HUES48 (cell line): ENCODE measurements around the gene C14orf132.
A peak's percentile ranks its signal among the peaks of the same experiment; 100 is the strongest.
"Not testable (repeated sequence)": the region's sequence is repeated elsewhere in the genome, so short reads cannot be mapped to it uniquely, and the experiment has no call there.

ENCODE experiments used
- H3K27ac ChIP-seq: one replicate; pipeline ENCODE4 v1.7.0; 2013; ENCODE audit warnings: low read depth, low read length, inconsistent platforms
- H3K27me3 ChIP-seq: 2 replicates; pipeline ENCODE4 v1.6.1; 2013; ENCODE audit warnings: mild to moderate bottlenecking, low read length; ENCODE audit not compliant: control insufficient read depth, insufficient read depth
- H3K36me3 ChIP-seq: 2 replicates; pipeline ENCODE4 v1.6.1; 2013; ENCODE audit warnings: low read length; ENCODE audit not compliant: control insufficient read depth, insufficient read depth
- H3K4me1 ChIP-seq: 2 replicates; pipeline ENCODE4 v1.6.1; 2013; ENCODE audit warnings: mild to moderate bottlenecking, low read length; ENCODE audit not compliant: control insufficient read depth, insufficient read depth
- H3K4me3 ChIP-seq: 2 replicates; pipeline ENCODE4 v1.5.1; 2013; ENCODE audit warnings: mild to moderate bottlenecking, low read depth, low read length
- H3K9ac ChIP-seq: 2 replicates; pipeline ENCODE4 v1.6.1; 2013; ENCODE audit warnings: mild to moderate bottlenecking, low read depth, low read length, moderate library complexity
- H3K9me3 ChIP-seq: 2 replicates; pipeline ENCODE4 v1.6.1; 2013; ENCODE audit warnings: low read length; ENCODE audit not compliant: control insufficient read depth, insufficient read depth

C14orf132 gene

DNA sequence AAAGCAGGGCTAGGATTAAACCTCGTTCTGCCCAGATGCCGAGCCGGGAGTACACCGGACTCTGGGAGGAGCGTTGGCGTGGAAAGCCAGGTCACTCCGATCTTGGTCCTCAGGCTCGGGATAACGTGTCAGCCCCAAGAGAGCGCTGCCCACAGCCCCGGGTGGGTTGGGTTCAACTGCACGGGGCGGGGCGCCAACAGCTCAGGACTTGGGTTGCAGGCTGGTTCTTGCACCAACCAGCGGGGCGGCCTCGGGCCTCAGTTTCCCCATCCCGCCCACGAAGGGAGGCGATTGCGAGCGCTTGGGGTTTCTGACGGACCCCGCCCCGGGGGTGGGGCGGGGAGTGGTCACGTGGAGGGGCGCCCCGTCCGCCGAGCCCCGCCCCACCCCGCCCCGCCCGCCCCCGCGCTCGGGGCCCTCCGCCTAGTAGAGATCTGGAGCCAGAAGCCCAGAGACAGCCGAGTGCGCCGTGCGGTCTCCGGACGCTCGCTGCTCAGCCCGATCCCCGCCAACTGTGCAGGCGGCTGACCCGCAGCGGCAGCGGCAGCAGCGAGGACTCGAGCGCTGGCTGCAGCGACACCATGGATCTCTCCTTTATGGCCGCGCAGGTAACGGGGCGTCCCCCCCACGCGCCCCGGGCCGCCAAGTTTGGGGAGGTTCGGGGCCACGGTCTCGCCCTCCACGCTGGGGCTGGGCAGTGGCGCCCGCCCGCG lies at the start of gene C14orf132:
Gene C14orf132 (plus strand): TSS at position 443 of the 713 bp plus-strand sequence. CDS start 139 bp downstream, at position 582.
- H3K27ac ChIP-seq, result no peak within 1 kb of the TSS
- peak within 1 kb of the TSS; percentile 76 for H3K4me3 ChIP-seq
- no peaks in the 10 kb centered on the region for H3K9me3 ChIP-seq
- H3K9ac ChIP-seq, result peak within 1 kb of the TSS; percentile 69
- H3K36me3 ChIP-seq, result no peaks in the 10 kb centered on the region
- peaks cover 33% of the 10 kb centered on the region for H3K27me3 ChIP-seq
- H3K4me1 ChIP-seq, result no peaks in the 10 kb centered on the region

DNA sequence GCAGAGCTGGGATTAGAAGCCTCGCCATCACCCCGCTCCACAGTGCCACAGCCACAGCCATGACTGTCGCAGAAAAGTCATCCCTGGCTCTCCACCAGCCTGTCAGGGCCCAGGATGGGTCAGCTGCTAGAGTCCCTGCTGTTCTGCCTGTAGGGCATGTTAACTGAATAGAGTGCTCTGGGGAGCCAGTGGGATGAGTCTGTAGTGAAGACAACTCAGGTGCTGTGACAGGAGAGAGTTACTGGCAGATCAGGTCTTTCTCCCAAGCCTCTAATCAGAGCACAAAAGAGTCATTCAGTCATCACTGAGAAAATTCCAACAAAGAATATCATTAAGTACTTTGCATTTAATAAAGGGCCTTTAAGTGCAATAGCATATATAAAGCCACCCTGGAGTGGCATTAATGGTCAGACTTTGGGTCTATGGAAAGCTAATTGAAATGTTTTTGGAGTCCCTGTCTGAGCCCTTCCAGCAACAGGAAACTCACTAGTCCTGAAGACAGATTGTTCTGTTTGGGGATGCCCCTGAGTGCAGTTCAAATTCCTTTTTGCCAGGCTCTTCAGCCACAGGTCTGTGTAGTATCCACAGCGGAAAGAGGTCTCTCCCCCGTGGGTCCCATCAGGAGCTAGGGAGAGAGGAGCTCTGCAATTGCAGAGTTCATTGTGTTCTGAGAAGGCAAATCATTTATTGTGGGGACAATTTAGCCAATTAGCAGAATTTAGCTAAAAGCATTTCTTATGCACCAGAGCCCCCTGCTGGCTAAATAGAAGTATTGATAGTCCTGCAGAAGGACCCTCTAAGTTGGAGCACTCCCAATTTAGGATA lies 45.2 kb upstream of the C14orf132 start:
- H3K9me3 ChIP-seq, result peaks cover 24% of the 10 kb centered on the region
- peak overlapping the region; percentile 87 for H3K27ac ChIP-seq
- H3K4me1 ChIP-seq, result peaks cover 23% of the 10 kb centered on the region
- H3K4me3 ChIP-seq, result peak overlapping the region; percentile 28
- no peaks in the 10 kb centered on the region for H3K27me3 ChIP-seq
- peak overlapping the region; percentile 57 for H3K9ac ChIP-seq
- no peaks in the 10 kb centered on the region for H3K36me3 ChIP-seq

DNA sequence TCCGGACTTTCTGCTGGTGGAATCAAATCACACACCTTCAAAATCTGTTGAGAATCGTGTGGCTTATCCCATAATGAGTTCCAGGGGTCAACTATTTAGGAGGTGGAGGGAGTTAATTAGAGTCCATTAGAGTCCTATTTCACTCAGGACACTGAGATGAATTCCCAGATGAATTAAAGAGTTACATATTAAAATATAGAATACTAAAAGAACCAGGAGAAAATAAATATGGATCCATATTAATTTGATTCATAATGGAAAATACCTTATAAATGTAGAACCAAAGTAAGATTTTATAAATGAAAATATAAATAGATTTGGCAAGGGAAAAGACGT lies 44.6 kb upstream of the C14orf132 start:
- Histone ChIP-seq H3K4me3 (no peak overlapping the region; the same call in 1 of the 2 replicates), H3K27ac (peak overlapping the region; percentile 87)

DNA sequence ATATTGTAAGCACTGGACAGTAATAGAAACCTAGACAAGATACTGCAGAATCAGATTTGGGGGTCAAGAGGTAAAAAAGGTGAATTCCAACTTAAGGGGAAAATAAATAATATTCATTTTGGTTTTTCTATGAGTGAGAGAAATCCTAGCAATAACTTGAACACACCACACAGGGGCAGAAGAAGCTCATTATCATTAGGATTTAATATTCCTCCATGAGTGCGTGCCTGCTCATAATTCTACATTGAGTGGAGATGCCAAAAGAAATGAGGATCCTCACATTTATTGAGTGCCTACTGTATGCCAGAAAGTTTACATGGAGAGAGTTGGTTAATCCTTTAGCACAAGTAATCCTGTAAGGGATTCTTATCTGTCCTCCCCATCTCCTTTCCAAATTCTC lies 40.5 kb upstream of the C14orf132 start:
- H3K27me3 ChIP-seq, result no peaks in the 10 kb centered on the region
- H3K4me3 ChIP-seq, result no peak overlapping the region
- no peaks in the 10 kb centered on the region for H3K9me3 ChIP-seq
- no peak overlapping the region for H3K9ac ChIP-seq
- H3K36me3 ChIP-seq, result no peaks in the 10 kb centered on the region
- H3K27ac ChIP-seq, result no peak overlapping the region
- peaks cover 11% of the 10 kb centered on the region for H3K4me1 ChIP-seq

More for the DNA sequence above, 44.6 kb upstream of the C14orf132 start:
- Histone ChIP-seq H3K9ac (no peak overlapping the region), H3K9me3 (peaks cover 24% of the 10 kb centered on the region), H3K4me1 (peaks cover 23% of the 10 kb centered on the region), H3K27me3 (no peaks in the 10 kb centered on the region), H3K36me3 (no peaks in the 10 kb centered on the region)

DNA sequence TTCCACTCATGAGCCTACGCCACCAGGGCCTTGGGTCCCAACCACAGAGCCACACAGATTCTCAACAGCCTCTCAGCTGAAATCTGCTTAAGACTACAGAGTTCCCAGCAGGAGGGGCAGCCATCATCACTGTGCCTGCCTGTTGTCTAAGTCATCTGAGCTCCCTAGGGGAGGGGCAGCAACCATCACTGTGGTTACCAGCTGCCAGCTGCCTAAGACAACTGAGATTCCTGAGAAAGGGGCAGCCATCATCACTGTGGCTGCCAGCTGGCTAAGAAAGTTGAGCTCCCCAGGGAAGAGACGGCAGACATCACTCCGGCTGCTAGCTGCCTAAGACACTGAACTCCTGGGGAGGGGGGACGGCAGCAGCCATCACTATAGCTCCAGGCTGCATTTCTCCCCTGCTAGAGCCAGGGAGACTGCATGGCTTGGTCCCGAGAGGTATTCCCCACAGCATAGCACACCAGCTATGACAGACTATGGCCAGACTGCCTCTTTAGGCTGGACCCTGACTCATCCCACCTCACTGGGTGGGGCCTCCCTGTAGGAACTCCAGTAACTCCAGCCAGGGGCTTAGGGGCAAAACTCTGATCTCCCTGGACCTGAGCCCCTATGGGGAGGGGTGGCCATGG lies 37.2 kb upstream of the C14orf132 start:
- no peaks in the 10 kb centered on the region; the same call in 1 of the 2 replicates for H3K4me1 ChIP-seq
- H3K27ac ChIP-seq, result no peak overlapping the region
- H3K36me3 ChIP-seq, result no peaks in the 10 kb centered on the region
- no peak overlapping the region for H3K4me3 ChIP-seq
- H3K27me3 ChIP-seq, result no peaks in the 10 kb centered on the region
- H3K9ac ChIP-seq, result no peak overlapping the region
- H3K9me3 ChIP-seq, result no peaks in the 10 kb centered on the region

GRCh38 chr14:96002498-96002884 lies 36.7 kb upstream of the C14orf132 start:
- Histone ChIP-seq H3K4me1 (no peaks in the 10 kb centered on the region; the same call in 1 of the 2 replicates), H3K9ac (no peak overlapping the region), H3K27me3 (no peaks in the 10 kb centered on the region), H3K27ac (no peak overlapping the region), H3K4me3 (no peak overlapping the region), H3K36me3 (no peaks in the 10 kb centered on the region), H3K9me3 (no peaks in the 10 kb centered on the region)

- Histone ChIP-seq H3K27me3 (no peaks in the 10 kb centered on the region), H3K9ac (no peak overlapping the region), H3K27ac (no peak overlapping the region), H3K9me3 (peaks cover 27% of the 10 kb centered on the region), H3K4me3 (no peak overlapping the region), H3K36me3 (no peaks in the 10 kb centered on the region), H3K4me1 (no peaks in the 10 kb centered on the region)
Observed at GRCh38 chr14:96011131-96011530, 28.0 kb upstream of the C14orf132 start.

DNA sequence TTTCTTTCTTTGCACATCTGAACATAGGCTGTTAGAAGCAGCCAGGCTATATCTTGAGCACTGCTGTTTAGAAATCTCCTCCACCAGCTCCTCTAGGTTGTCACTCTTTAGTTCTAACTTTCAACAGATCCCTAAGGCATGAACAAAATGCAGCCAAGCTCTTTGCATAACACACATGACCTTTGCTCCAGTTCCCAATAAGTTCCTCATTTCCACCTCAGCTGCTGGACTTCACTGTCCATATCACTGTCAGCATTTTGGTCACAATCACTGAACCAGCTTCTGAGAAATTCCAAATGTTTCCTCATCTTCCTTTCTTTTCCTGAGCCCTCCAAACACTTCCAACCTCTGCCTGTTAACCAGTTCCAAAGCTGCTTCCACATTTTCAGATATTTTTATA lies 27.6 kb upstream of the C14orf132 start:
- Histone ChIP-seq H3K9ac (no peak overlapping the region), H3K9me3 (peaks cover 27% of the 10 kb centered on the region), H3K4me1 (no peaks in the 10 kb centered on the region), H3K27ac (no peak overlapping the region), H3K27me3 (no peaks in the 10 kb centered on the region), H3K4me3 (no peak overlapping the region), H3K36me3 (no peaks in the 10 kb centered on the region)

DNA sequence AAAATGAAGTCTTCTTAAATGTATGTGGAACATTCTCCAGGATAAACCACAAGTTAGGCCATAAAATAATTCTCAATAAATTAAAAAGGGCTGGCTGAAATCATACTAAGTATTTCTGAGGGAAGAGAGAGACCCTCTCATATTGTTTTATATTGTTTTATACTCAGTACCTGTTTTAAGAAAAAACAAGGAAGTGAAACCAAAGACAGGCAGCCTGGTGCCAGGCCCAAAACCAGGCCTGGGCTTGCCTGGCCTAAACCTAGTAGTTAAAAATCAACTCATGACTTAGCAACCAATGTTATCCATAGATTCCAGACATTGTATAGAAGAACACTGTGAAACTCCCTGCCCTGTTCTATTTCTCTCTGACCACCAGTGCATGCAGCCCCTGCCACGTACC lies 26.4 kb upstream of the C14orf132 start:
- H3K4me3 ChIP-seq, H3K36me3 ChIP-seq, H3K9ac ChIP-seq, H3K27ac ChIP-seq, H3K4me1 ChIP-seq, H3K27me3 ChIP-seq: not testable (repeated sequence)
- peaks cover 27% of the 10 kb centered on the region for H3K9me3 ChIP-seq

GRCh38 chr14:96014176-96014575 lies 25.0 kb upstream of the C14orf132 start:
- H3K36me3 ChIP-seq, result no peaks in the 10 kb centered on the region
- H3K4me3 ChIP-seq, result no peak overlapping the region
- H3K9ac ChIP-seq, result no peak overlapping the region
- no peaks in the 10 kb centered on the region for H3K27me3 ChIP-seq
- peaks cover 27% of the 10 kb centered on the region for H3K9me3 ChIP-seq
- H3K27ac ChIP-seq, result no peak overlapping the region
- H3K4me1 ChIP-seq, result no peaks in the 10 kb centered on the region
